Renal cortical epithelial cell (primary cell): ENCODE results near the gene CEP44. TPM values are rescaled to one million over a fixed set of nuclear protein-coding genes. Genes with fewer than 3 reads are reported as not detected.

ENCODE experiments used
- total RNA-seq: library from RNA; depleted of rRNA; stranded (reverse); fragments of >200 nt; gene quantifications from 2 replicates; pipeline ENCODE4 v1.2.3, GENCODE V29; 2014

The CEP44 gene
- total RNA-seq, 1 donor from 2014 or later = 16.6 TPM

Other genes starting within 250 kb of the CEP44 start
- gene FBXO8, start 244 bp upstream of the CEP44 start, total RNA-seq = 33.9 and 48.5 TPM in 2 replicates
- 8.7 and 105 TPM in 2 replicates for gene HPGD, start 238.6 kb downstream of the CEP44 start, total RNA-seq